MCF 10A (cell line): ENCODE measurements around the gene AMBRA1. TPM values are rescaled to one million over a fixed set of nuclear protein-coding genes. Genes with fewer than 3 reads are reported as not detected.

Source experiments
- BruUV-seq: library from RNA; stranded (reverse); fragments of 400-500 nt; replicated peaks from 2 replicates; lab custom pipeline; 2021; lab: Mats Ljungman, UMichigan
- CTCF ChIA-PET: fragments of 300-600 bp; sonication (Branson Sonifier 250); formaldehyde crosslinking; extraction: SDS; loops from one replicate; lab custom pipeline; 2021; ENCODE audit warnings: antibody characterized with exemption, inconsistent platforms; lab: Yijun Ruan, JAX
- POLR2A ChIA-PET: fragments of 300-600, 350-650 bp; sonication (Branson Sonifier 250); formaldehyde crosslinking; extraction: SDS; loops from one replicate; lab custom pipeline; 2020; ENCODE audit warnings: antibody characterized with exemption, inconsistent platforms; lab: Yijun Ruan, JAX
- DNase-seq: peaks from one replicate; pipeline ENCODE4 v3.0.0-alpha.2; 2018; ENCODE audit not compliant: unreplicated experiment
- H3K27ac Mint-ChIP-seq: one replicate; pipeline ENCODE4 v1.8.0; 2022; ENCODE audit warnings: mild to moderate bottlenecking, low read depth, mixed read lengths; ENCODE audit not compliant: unreplicated experiment
- H3K27me3 Mint-ChIP-seq: one replicate; pipeline ENCODE4 v1.8.0; 2022; ENCODE audit warnings: mixed read lengths; ENCODE audit not compliant: insufficient read depth, unreplicated experiment
- H3K36me3 Mint-ChIP-seq: one replicate; pipeline ENCODE4 v1.8.0; 2022; ENCODE audit warnings: mild to moderate bottlenecking, moderate library complexity, mixed read lengths; ENCODE audit not compliant: insufficient read depth, unreplicated experiment
- H3K4me1 Mint-ChIP-seq: one replicate; pipeline ENCODE4 v1.8.0; 2022; ENCODE audit warnings: mixed read lengths; ENCODE audit not compliant: insufficient read depth, unreplicated experiment
- H3K4me3 Mint-ChIP-seq: one replicate; pipeline ENCODE4 v1.8.0; 2022; ENCODE audit warnings: mild to moderate bottlenecking, moderate library complexity, mixed read lengths; ENCODE audit not compliant: unreplicated experiment
- H3K9me3 Mint-ChIP-seq: one replicate; pipeline ENCODE4 v1.8.0; 2022; ENCODE audit warnings: mixed read lengths; ENCODE audit not compliant: unreplicated experiment
- CTCF ChIP-seq: fragments of 200-600 bp; IDR thresholded peaks from one replicate; pipeline ENCODE4 v1.8.0; 2022; ENCODE audit warnings: antibody characterized with exemption, mild to moderate bottlenecking; ENCODE audit not compliant: unreplicated experiment
- intact Hi-C: fragments of 100-400 bp; cut with micrococcal nuclease; formaldehyde crosslinking; loops from 2 replicates; pipeline ENCODE4 v1.14.1; 2022
- total RNA-seq: library from RNA; stranded (reverse); gene quantifications from 2 replicates; pipeline ENCODE4 v1.2.3, GENCODE V29; 2022

Gene AMBRA1
- total RNA-seq, 1 experiment from 2014 or later = 19.6 TPM

GRCh38 chr11:46389450-46390330 lies 204.1 kb downstream of the AMBRA1 start:
- no peaks in the 10 kb centered on the region for H3K9me3 Mint-ChIP-seq
- BruUV-seq = no TSS peak
- H3K36me3 Mint-ChIP-seq = no peaks in the 10 kb centered on the region
- peak; percentile 70 for DNase-seq
- H3K4me3 Mint-ChIP-seq = peak overlapping the region; percentile 69
- CTCF ChIA-PET = interaction anchor here (0.6 to 4.1 kb wide), 44 partner anchors 9 to 796 kb away, joined by 3 to 24 read pairs (median 4); no protein-coding TSS in a partner anchor
- H3K27ac Mint-ChIP-seq = no peak overlapping the region
- TF ChIP-seq CTCF = peak; percentile 88
- H3K27me3 Mint-ChIP-seq = peaks cover 40% of the 10 kb centered on the region
- POLR2A ChIA-PET = interaction anchor here (0.7 kb wide), 2 partner anchors 108 to 222 kb away, joined by 3 read pairs; no protein-coding TSS in a partner anchor
- intact Hi-C loops = loop anchor here (1.0 to 2.0 kb wide), 3 partner anchors 139 to 228 kb away; partner anchors contain the start of genes ATG13 and HARBI1
- peaks cover 11% of the 10 kb centered on the region for H3K4me1 Mint-ChIP-seq

DNA sequence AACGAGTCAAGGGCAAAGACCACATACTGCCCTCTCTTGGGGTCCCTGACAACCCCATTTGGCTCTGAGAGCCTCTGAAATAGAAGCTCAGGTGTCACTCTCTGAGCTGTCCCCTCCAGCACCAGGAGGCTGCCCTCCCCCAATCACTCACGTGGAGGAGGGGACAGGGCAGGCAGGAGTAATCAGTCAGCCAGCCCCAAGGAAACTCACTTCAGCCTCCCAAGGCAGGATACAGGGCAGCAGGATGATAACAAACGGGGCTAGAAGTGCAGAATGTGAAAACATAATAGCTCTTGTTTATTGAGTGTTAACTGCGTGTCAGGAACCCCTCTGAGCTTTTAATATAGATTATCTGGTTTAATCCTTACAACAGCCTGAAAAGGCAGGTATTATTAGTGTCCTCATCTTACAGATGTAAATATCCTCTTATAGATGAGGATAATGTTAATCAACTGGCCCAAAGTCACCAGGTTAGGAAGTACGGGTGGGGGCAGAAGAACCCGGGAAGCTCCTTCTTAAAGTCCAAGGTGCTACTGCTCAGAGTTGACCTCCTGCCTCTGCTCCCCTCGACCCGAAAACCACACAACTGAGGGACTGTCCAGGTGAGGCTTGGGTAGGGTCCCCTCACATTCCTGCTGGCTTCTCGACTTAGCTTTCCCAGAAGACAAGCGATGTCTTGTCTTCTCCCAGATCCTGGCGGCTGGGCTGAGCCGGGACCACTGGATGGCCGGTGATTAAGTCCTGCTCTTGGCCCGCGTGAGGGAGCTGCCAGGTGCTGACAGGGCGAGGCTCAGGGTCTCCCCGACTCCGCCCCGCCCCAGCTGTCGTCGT lies 205.0 kb downstream of the AMBRA1 start:
- CTCF ChIA-PET = interaction anchor here (0.6 to 4.1 kb wide), 45 partner anchors 10 to 459 kb away, joined by 3 to 24 read pairs (median 4); partner anchors contain the start of genes ATG13 and HARBI1
- H3K27ac Mint-ChIP-seq = no peak overlapping the region
- no peaks in the 10 kb centered on the region for H3K36me3 Mint-ChIP-seq
- peaks cover 40% of the 10 kb centered on the region for H3K27me3 Mint-ChIP-seq
- peaks cover 11% of the 10 kb centered on the region for H3K4me1 Mint-ChIP-seq
- TF ChIP-seq CTCF = no peak
- intact Hi-C loops = loop anchor here (1.0 to 2.0 kb wide), 3 partner anchors 140 to 228 kb away; partner anchors contain the start of genes ATG13 and HARBI1
- peak overlapping the region; percentile 69 for H3K4me3 Mint-ChIP-seq
- no peaks in the 10 kb centered on the region for H3K9me3 Mint-ChIP-seq
- no peak for DNase-seq
- no TSS peak for BruUV-seq
- POLR2A ChIA-PET = interaction anchor here (0.7 to 1.2 kb wide), 3 partner anchors 147 to 270 kb away, joined by 3 to 4 read pairs (median 3); no protein-coding TSS in a partner anchor

GRCh38 chr11:46387919-46388618 lies 205.8 kb downstream of the AMBRA1 start:
- no peaks in the 10 kb centered on the region for H3K36me3 Mint-ChIP-seq
- ChIA-PET POLR2A (interaction anchor here (0.7 to 1.2 kb wide), 4 partner anchors 148 to 270 kb away, joined by 3 to 4 read pairs (median 3); no protein-coding TSS in a partner anchor), CTCF (interaction anchor here (0.6 to 4.1 kb wide), 41 partner anchors 10 to 892 kb away, joined by 3 to 24 read pairs (median 5); no protein-coding TSS in a partner anchor)
- H3K27ac Mint-ChIP-seq = no peak overlapping the region
- no peak for DNase-seq
- no peak overlapping the region for H3K4me3 Mint-ChIP-seq
- no peak for TF ChIP-seq CTCF
- H3K27me3 Mint-ChIP-seq = peaks cover 40% of the 10 kb centered on the region
- intact Hi-C loops = loop anchor here (2.0 kb wide), 1 partner anchor 141 kb away; no protein-coding TSS in a partner anchor
- no peaks in the 10 kb centered on the region for H3K9me3 Mint-ChIP-seq
- peaks cover 11% of the 10 kb centered on the region for H3K4me1 Mint-ChIP-seq
- BruUV-seq = no TSS peak
